HUES48 (cell line): ENCODE data around the gene P3H1.
"Not testable (repeated sequence)": the region's sequence is repeated elsewhere in the genome, so short reads cannot be mapped to it uniquely, and the experiment has no call there.

Experiments
- H3K27ac ChIP-seq: one replicate; pipeline ENCODE4 v1.7.0; 2013; ENCODE audit warnings: low read depth, low read length, inconsistent platforms
- H3K27me3 ChIP-seq: 2 replicates; pipeline ENCODE4 v1.6.1; 2013; ENCODE audit warnings: mild to moderate bottlenecking, low read length; ENCODE audit not compliant: control insufficient read depth, insufficient read depth
- H3K36me3 ChIP-seq: 2 replicates; pipeline ENCODE4 v1.6.1; 2013; ENCODE audit warnings: low read length; ENCODE audit not compliant: control insufficient read depth, insufficient read depth
- H3K4me1 ChIP-seq: 2 replicates; pipeline ENCODE4 v1.6.1; 2013; ENCODE audit warnings: mild to moderate bottlenecking, low read length; ENCODE audit not compliant: control insufficient read depth, insufficient read depth
- H3K4me3 ChIP-seq: 2 replicates; pipeline ENCODE4 v1.5.1; 2013; ENCODE audit warnings: mild to moderate bottlenecking, low read depth, low read length
- H3K9ac ChIP-seq: 2 replicates; pipeline ENCODE4 v1.6.1; 2013; ENCODE audit warnings: mild to moderate bottlenecking, low read depth, low read length, moderate library complexity
- H3K9me3 ChIP-seq: 2 replicates; pipeline ENCODE4 v1.6.1; 2013; ENCODE audit warnings: low read length; ENCODE audit not compliant: control insufficient read depth, insufficient read depth

Gene P3H1

DNA sequence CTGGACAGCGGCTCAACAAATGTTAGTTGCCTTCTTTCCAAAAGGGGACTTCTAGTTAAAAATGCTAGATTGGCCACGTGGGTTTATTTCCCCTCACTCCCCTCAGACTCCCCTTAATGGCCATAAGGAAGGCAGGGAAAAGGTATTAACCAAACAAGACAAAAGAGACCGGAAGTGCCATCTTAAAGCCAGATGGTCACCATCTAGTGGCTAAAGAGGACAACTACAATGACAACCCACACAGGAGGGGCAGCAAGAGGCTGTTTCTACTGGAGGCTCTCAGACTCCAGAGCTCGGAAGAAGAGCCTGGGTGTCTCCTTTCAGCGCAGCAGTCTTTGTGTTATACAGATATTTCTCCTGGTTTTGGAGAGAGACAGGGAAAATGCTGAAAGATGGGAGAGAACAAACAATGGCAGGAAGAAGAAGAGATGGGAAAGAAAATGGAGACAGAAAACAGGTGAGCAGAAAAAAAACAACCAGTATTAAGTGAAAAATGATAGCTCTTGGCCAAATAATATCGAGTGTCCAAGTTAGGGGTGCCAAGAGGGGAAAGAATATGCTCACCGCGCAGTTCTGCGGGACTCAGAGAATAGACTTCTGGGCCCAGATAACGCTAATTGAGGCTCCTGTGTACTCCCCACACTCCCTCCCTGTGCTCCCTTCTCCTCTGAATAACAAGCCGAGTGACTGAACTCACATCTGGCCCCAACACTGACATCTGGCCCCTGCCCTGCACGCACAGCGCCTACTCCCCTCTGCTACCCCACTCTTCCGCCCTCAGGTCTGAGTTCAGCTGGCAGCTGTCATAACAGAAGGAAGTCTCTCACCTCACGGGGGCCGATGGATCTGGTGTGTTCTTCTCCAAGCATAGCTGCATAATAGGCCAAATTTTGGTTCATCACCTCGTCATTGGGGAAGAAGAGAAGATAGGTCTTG, 9.6 kb downstream of the P3H1 start:
- Histone ChIP-seq H3K27ac (no peak overlapping the region), H3K4me1 (no peaks in the 10 kb centered on the region), H3K4me3 (no peak overlapping the region), H3K9me3 (no peaks in the 10 kb centered on the region), H3K27me3 (no peaks in the 10 kb centered on the region), H3K9ac (no peak overlapping the region), H3K36me3 (peaks cover 80% of the 10 kb centered on the region)

DNA sequence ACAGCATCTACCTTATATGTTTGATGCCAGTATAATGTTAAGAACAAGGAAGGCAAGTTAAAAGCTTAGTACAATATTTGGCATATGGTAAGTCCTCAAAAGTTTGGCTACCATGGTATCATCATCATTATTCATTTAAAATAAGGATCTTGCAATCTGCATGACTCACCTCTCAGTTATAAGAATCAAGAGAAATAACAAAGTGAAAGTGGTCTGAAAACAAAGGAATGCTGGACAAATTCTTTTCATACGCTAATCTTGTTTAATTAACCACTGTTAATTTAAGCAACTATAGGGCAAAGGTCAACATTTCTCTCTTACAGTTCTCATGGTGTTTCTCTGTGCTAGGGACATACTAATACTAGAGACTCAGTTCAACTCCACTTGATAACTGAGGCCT, 13.8 kb downstream of the P3H1 start:
- no peak overlapping the region for H3K9ac ChIP-seq
- peaks cover 80% of the 10 kb centered on the region for H3K36me3 ChIP-seq
- peaks cover 4% of the 10 kb centered on the region; the same call in 1 of the 2 replicates for H3K9me3 ChIP-seq
- no peak overlapping the region for H3K4me3 ChIP-seq
- no peak overlapping the region for H3K27ac ChIP-seq
- no peaks in the 10 kb centered on the region for H3K4me1 ChIP-seq
- no peaks in the 10 kb centered on the region for H3K27me3 ChIP-seq

DNA sequence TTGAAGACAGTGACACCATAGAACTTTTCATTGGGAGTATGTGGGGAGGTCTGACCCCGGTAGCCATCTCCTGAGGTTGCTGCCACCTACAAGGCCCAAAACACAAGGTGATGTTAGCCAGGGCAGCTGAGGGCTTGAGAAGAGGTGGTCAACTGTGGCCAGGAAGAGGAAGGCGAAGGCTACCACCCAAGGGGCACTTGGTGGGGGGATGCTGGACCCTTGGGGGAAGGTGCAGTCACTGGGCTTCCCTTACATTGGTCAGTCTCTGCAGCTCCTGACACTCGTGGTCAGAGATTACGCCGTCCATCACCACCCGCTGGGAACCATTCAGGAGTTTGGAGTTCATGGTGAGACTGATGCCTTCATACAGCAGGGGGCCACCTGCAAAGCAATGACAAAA, 14.5 kb downstream of the P3H1 start:
- H3K9me3 ChIP-seq: peaks cover 4% of the 10 kb centered on the region; the same call in 1 of the 2 replicates
- no peaks in the 10 kb centered on the region for H3K4me1 ChIP-seq
- H3K9ac ChIP-seq: no peak overlapping the region
- H3K27ac ChIP-seq: no peak overlapping the region
- no peaks in the 10 kb centered on the region for H3K27me3 ChIP-seq
- no peak overlapping the region for H3K4me3 ChIP-seq
- H3K36me3 ChIP-seq: peaks cover 77% of the 10 kb centered on the region

DNA sequence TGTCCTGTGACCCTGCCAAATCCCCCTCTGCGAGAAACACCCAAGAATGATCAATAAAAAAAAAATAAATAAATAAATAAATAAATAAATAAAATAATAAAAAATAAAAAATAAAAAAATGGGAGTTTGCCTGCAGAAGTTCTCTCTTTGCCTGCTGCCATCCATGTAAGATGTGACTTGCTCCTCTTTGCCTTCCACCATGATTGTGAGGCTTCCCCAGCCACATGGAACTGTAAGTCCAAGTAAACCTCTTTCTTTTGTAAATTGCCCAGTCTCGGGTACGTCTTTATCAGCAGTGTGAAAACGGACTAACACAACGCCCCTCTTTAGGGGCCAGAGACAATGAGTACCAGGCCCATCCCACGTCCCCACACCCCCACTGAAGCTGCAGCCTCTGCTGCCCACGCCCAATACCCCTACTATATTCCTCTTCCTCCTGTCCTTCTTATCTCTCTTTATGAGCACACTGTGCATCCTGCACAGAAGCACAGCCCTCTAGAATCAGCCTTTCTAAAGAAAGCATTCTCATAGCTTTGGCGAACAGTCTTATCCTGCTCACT, 15.2 kb downstream of the P3H1 start:
- not testable (repeated sequence) for H3K4me3 ChIP-seq, H3K27ac ChIP-seq, H3K4me1 ChIP-seq, H3K9me3 ChIP-seq, H3K27me3 ChIP-seq, H3K9ac ChIP-seq
- peaks cover 78% of the 10 kb centered on the region for H3K36me3 ChIP-seq

DNA sequence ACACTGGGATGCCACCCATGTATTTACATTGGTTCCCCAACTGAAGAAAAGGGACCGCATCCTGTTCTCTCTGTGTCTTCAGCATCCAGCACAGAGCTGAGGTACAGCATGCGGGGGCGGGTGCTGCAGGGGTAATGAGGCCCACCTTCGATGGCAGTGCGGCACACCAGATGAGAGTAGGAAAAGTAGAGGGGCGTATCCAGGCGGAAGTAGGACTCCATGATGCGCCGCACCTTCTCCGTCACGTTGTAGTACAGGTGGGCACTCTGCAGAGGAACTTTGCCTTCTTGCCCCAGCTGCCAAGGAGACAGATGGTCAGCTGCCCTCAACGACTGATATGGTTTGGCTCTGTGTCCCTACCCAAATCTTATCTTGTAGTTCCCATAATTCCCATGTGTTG, 16.8 kb downstream of the P3H1 start:
- H3K9ac ChIP-seq: no peak overlapping the region
- H3K36me3 ChIP-seq: peaks cover 71% of the 10 kb centered on the region
- no peaks in the 10 kb centered on the region for H3K4me1 ChIP-seq
- peaks cover 4% of the 10 kb centered on the region; the same call in 1 of the 2 replicates for H3K9me3 ChIP-seq
- no peak overlapping the region for H3K27ac ChIP-seq
- H3K4me3 ChIP-seq: no peak overlapping the region
- H3K27me3 ChIP-seq: no peaks in the 10 kb centered on the region

DNA sequence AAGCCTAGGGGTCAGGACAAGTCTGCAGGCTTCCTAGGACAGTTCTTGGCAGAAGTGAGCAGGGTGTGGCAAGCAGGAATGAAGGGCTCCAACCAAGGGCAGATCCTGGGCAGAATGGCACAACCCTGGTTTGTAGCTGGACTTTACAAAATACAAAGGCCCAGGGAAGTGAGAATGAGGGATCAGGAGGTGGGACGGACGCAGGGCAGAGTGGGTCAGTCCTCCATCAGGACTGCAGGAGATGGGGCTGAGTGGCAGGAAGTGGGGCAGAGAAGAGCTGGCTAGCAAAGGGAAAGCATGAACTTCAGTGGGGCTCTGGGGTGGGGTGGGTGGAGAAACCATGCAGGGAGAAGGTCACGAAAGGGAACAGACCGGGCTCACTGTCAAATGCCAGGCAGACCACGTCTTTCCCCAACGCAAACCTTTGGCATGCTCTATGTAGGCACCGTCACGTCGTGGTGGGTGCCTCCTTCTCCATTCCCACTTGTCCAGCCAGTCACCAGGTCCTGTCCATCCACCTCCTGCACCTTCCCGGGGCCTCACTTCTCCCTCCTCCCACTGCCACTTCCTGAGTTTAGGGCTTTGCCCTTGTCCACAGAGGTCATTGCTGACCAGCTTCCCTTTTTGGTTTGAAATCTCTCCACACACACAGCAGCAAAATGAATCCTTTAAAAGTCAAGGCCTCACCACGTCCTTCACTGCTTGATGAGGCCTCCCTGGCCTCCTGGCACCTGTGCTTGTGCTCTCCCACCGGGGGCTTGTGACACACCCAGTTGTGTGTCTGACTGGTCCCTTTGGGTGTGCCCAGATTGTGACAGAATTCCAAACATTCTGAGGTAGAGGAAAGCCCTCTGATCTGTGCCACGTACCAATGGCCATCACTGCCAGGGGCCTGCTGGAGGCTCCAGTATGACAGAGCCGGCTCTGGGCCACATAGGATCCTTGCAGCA, 18.1 kb downstream of the P3H1 start:
- no peaks in the 10 kb centered on the region for H3K4me1 ChIP-seq
- H3K9me3 ChIP-seq: peaks cover 4% of the 10 kb centered on the region; the same call in 1 of the 2 replicates
- no peak overlapping the region for H3K9ac ChIP-seq
- H3K4me3 ChIP-seq: no peak overlapping the region
- no peaks in the 10 kb centered on the region for H3K27me3 ChIP-seq
- H3K36me3 ChIP-seq: peaks cover 58% of the 10 kb centered on the region
- no peak overlapping the region for H3K27ac ChIP-seq

DNA sequence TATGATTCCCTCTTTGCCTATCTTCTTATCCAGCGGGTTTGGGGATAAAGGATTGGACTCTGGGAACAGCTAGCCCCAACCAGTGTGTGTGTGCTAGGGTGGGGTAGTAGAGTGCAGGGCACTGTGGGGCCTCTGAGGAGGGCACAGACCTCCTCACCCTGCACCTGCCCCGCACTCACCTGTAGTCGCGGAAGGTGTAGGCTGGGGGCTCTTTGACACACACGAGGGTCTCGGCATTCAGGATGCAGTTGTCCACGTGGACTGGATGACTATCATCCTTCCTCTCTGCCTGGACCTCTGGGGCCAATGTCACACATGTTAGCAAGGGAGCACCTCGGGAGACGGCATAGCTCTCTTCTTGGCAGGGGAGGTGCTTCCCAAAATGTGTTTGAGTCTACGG, 18.8 kb downstream of the P3H1 start:
- Histone ChIP-seq H3K4me3 (no peak overlapping the region), H3K27ac (no peak overlapping the region), H3K9ac (no peak overlapping the region), H3K4me1 (no peaks in the 10 kb centered on the region), H3K36me3 (peaks cover 53% of the 10 kb centered on the region), H3K9me3 (peaks cover 4% of the 10 kb centered on the region; the same call in 1 of the 2 replicates), H3K27me3 (no peaks in the 10 kb centered on the region)

DNA sequence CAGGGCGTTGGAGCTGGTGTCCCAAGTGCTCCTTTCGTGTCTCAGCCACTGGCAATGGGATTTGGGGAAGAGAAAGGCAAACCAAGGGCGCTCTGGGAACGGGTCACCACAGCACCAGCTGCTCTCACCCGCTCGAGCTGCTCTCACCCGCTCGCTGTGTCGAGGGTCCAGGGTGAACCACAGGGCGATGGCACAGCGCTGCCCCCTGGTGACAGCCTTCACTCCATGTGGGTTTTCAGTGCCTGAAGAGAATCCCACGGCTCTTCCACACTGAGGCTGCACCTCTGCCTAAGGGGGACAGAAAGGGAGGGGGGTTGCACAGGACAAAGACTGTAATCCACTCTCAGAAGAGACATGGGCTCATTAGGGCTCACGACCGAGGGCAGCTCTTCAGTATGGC, 19.7 kb downstream of the P3H1 start:
- H3K4me1 ChIP-seq: no peaks in the 10 kb centered on the region
- H3K4me3 ChIP-seq: no peak overlapping the region
- H3K9me3 ChIP-seq: peaks cover 3% of the 10 kb centered on the region; the same call in 1 of the 2 replicates
- H3K9ac ChIP-seq: no peak overlapping the region
- no peaks in the 10 kb centered on the region for H3K27me3 ChIP-seq
- no peak overlapping the region for H3K27ac ChIP-seq
- peaks cover 44% of the 10 kb centered on the region for H3K36me3 ChIP-seq

DNA sequence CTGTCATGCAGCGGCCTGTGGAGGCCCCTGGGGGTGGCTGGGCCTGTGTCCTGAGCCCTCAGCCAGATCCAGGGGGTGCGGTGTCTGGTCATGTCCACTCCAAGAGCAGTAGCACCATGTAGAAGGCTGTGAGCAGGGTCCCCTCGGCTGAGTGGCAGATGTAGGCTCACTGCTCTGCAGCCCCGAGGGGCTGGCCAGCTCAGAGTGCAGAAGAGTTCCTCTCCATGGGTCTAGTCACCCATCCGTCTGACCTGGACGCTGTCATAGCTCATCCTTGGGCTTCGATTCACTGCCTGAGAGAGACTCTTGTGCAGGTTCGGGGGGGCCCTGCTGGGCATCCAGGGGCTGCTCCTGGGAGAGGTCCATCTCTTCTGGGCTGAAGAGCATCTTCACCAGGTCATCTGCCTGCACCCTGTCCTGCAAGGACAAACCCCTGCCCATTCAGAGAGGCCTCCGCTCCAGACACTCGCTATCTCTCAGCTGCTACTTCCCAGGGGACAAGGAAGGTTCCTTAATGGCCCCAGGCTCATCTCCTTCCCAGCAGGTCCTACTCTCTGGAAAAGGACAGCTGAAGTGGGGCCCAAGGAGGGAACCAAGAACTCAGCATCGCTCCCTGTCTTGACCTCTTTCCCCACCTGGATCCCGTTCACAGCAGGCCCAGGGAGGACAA, 20.3 kb downstream of the P3H1 start:
- Histone ChIP-seq H3K9ac (no peak overlapping the region), H3K27me3 (no peaks in the 10 kb centered on the region), H3K4me3 (no peak overlapping the region), H3K4me1 (peaks cover 4% of the 10 kb centered on the region; the same call in 1 of the 2 replicates), H3K27ac (no peak overlapping the region), H3K36me3 (peaks cover 39% of the 10 kb centered on the region), H3K9me3 (no peaks in the 10 kb centered on the region; the same call in 1 of the 2 replicates)

DNA sequence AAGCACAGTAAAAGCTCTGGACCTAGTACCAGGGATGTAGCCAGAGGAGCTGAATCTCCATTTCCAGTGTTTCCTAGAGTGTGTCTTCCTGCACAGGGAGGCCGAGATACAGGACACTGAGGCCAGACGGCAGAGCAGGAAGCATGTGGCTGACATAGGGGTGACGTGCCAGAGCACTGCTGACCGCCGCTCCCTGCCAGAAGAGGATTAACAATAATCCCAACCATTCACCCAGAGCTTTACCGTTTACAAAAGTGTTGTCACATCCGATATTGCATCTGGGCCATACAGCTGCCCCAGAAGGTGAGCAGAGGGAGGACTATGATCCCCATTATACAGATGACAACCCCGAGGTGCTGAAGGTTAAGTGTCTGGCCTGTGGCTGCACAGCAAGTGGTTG, 21.0 kb downstream of the P3H1 start:
- H3K4me3 ChIP-seq: no peak overlapping the region
- H3K27me3 ChIP-seq: no peaks in the 10 kb centered on the region
- no peaks in the 10 kb centered on the region; the same call in 1 of the 2 replicates for H3K9me3 ChIP-seq
- H3K27ac ChIP-seq: no peak overlapping the region
- H3K9ac ChIP-seq: no peak overlapping the region
- H3K36me3 ChIP-seq: peaks cover 37% of the 10 kb centered on the region
- H3K4me1 ChIP-seq: peaks cover 10% of the 10 kb centered on the region
